ENCODE data around the gene PGPEP1.
A peak's percentile ranks its signal among the peaks of the same experiment; 100 is the strongest.
"Not testable (repeated sequence)": the region's sequence is repeated elsewhere in the genome, so short reads cannot be mapped to it uniquely, and the experiment has no call there.

The PGPEP1 gene

DNA sequence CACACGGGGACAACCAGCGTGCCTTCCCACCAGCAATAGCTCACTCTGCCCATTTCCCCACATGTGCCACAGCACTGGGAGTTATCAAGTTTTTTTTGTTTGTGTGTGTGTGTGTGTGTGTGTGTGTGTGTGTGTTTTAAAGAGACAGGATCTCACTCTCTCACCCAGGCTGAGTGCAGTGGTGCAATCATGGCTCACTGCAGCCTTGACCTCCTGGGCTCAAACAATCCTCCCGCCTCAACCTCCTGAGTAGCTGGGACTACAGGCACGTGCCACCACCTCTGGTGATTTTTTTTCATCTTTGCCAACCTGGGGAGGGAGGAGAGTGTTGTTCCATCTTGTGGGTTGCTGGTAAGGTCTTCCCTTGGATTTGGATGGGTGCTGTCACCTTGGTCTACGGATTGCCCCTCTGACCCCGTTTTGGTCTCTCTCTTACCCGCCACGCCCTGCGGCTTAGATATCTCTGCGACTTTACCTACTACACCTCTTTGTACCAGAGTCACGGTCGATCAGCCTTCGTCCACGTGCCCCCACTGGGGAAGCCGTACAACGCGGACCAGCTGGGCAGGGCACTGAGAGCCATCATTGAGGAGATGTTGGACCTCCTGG lies 22.6 kb downstream of the PGPEP1 start:
- Histone ChIP-seq H3K27me3 (ENCODE audit: insufficient read depth, low read length) (no peaks in the 10 kb centered on the region), H2BK120ac (ENCODE audit: insufficient read depth, low read length, poor library complexity) (peak overlapping the region; percentile 71), H2AFZ (ENCODE audit: insufficient read depth, low read length, poor library complexity) (no peak overlapping the region), H2BK12ac (ENCODE audit: low read length) (peak overlapping the region; percentile 52), H3K18ac (ENCODE audit: low read length) (peak overlapping the region; percentile 2), H4K8ac (ENCODE audit: low read depth, low read length) (no peak overlapping the region), H3K9me3 (ENCODE audit: insufficient read depth, low read depth, low read length) (peaks cover 1% of the 10 kb centered on the region), H3K79me1 (ENCODE audit: low read length) (peaks cover 30% of the 10 kb centered on the region), H2BK5ac (ENCODE audit: low read depth, low read length, poor library complexity) (peak overlapping the region; percentile 23), H3K27ac (ENCODE audit: low read depth, low read length) (no peak overlapping the region), H3K79me2 (ENCODE audit: control insufficient read depth, insufficient read depth, low read length, poor library complexity) (peaks cover 3% of the 10 kb centered on the region), H3K9ac (ENCODE audit: low read length) (no peak overlapping the region), H3K4ac (ENCODE audit: low read depth, low read length) (no peak overlapping the region), H2AK5ac (ENCODE audit: low read length) (peak overlapping the region; percentile 2), H3K14ac (ENCODE audit: low read length) (peak overlapping the region; percentile 0), H4K12ac (ENCODE audit: low read depth, low read length) (no peak overlapping the region), H3K36me3 (ENCODE audit: control insufficient read depth in 1 of 2, insufficient read depth in 2 of 2, low read length in 2 of 2) (peaks cover 0 to 2% of the 10 kb centered on the region in 2 experiments), H3K4me2 (ENCODE audit: low read length) (no peak overlapping the region), H3K23ac (ENCODE audit: low read length) (no peak overlapping the region), H3K4me3 (ENCODE audit: low read depth, low read length) (no peak overlapping the region), H3K4me1 (ENCODE audit: control insufficient read depth in 1 of 2, insufficient read depth in 2 of 2, low read length in 2 of 2) (peaks cover 18 to 21% of the 10 kb centered on the region in 2 experiments), H4K91ac (ENCODE audit: low read depth, low read length) (peak overlapping the region; percentile 56)
- no CpG with 5 or more reads among the region's 17 CpGs for WGBS (ENCODE audit: extremely low coverage, insufficient coverage, insufficient read length)
- no peak for DNase-seq

DNA sequence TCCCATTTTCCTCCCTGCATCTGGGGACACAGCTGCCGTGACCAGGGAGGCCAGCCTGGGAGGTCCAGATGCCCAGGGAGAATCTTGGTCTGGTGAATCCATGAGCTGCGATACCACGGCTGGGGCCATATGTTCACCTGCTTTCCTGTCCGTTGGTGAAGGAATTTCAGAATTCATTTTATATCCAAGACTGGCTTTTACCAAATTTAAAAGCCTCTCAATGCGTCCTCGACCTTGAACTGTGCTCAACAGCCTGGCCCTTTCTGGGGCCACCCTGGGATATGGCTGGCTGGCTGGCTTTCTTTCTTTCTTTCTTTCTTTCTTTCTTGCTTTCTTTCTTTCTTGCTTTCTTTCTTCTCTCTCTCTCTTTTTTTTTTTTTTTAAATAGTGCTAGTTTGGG lies 23.4 kb downstream of the PGPEP1 start:
- peaks cover 0 to 2% of the 10 kb centered on the region in 2 experiments for H3K36me3 ChIP-seq (ENCODE audit: control insufficient read depth in 1 of 2, insufficient read depth in 2 of 2, low read length in 2 of 2)
- no peak overlapping the region for H3K4me2 ChIP-seq (ENCODE audit: low read length)
- H3K27me3 ChIP-seq (ENCODE audit: insufficient read depth, low read length), result no peaks in the 10 kb centered on the region
- H2BK5ac ChIP-seq (ENCODE audit: low read depth, low read length, poor library complexity), result peak overlapping the region; percentile 1
- peaks cover 22 to 25% of the 10 kb centered on the region in 2 experiments for H3K4me1 ChIP-seq (ENCODE audit: control insufficient read depth in 1 of 2, insufficient read depth in 2 of 2, low read length in 2 of 2)
- DNase-seq, result no peak
- peak overlapping the region; percentile 100 for H4K91ac ChIP-seq (ENCODE audit: low read depth, low read length)
- peak overlapping the region; percentile 52 for H2AK5ac ChIP-seq (ENCODE audit: low read length)
- peak overlapping the region; percentile 1 for H2BK120ac ChIP-seq (ENCODE audit: insufficient read depth, low read length, poor library complexity)
- no peak overlapping the region for H2AFZ ChIP-seq (ENCODE audit: insufficient read depth, low read length, poor library complexity)
- peak overlapping the region; percentile 20 for H2BK12ac ChIP-seq (ENCODE audit: low read length)
- H3K27ac ChIP-seq (ENCODE audit: low read depth, low read length), result peak overlapping the region; percentile 2
- H3K4ac ChIP-seq (ENCODE audit: low read depth, low read length), result peak overlapping the region; percentile 36
- no peak overlapping the region for H3K18ac ChIP-seq (ENCODE audit: low read length)
- no peak overlapping the region for H3K4me3 ChIP-seq (ENCODE audit: low read depth, low read length)
- H3K79me2 ChIP-seq (ENCODE audit: control insufficient read depth, insufficient read depth, low read length, poor library complexity), result peaks cover 3% of the 10 kb centered on the region
- no peak overlapping the region for H4K8ac ChIP-seq (ENCODE audit: low read depth, low read length)
- H4K12ac ChIP-seq (ENCODE audit: low read depth, low read length), result no peak overlapping the region
- no CpG with 5 or more reads among the region's 6 CpGs for WGBS (ENCODE audit: extremely low coverage, insufficient coverage, insufficient read length)
- H3K79me1 ChIP-seq (ENCODE audit: low read length), result peaks cover 34% of the 10 kb centered on the region
- no peak overlapping the region for H3K14ac ChIP-seq (ENCODE audit: low read length)
- no peak overlapping the region for H3K23ac ChIP-seq (ENCODE audit: low read length)
- no peak overlapping the region for H3K9ac ChIP-seq (ENCODE audit: low read length)
- peaks cover 1% of the 10 kb centered on the region for H3K9me3 ChIP-seq (ENCODE audit: insufficient read depth, low read depth, low read length)

DNA sequence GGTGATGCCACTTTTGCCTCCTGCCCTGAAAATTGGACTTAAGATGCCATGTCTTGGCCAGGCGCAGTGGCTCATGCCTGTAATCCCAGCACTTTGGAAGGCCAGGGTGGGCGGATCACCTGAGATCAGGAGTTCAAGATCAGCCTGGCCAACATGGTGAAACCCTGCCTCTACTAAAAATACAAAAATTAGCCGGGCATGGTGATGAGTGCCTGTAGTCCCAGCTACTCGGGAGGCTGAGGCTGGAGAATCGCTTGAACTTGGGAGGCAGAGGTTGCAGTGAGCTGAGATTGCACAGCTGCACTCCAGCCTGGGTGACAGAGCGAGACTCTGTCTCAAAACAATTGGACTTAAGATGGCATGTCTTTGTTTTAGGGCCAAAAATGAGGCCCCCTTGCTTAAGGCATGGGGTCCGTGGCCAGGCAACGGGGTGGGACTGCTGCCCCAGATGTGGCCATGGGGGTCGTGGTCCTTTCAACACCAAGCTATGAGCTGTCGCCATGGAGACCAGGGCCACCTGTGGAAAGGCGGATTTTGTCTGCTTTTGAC lies 24.0 kb downstream of the PGPEP1 start:
- WGBS (ENCODE audit: extremely low coverage, insufficient coverage, insufficient read length), result no CpG with 5 or more reads among the region's 11 CpGs
- not testable (repeated sequence) for H3K4me3 ChIP-seq (ENCODE audit: low read depth, low read length); H3K9ac ChIP-seq (ENCODE audit: low read length); H3K23ac ChIP-seq (ENCODE audit: low read length); H3K79me2 ChIP-seq (ENCODE audit: control insufficient read depth, insufficient read depth, low read length, poor library complexity); H3K9me3 ChIP-seq (ENCODE audit: insufficient read depth, low read depth, low read length); DNase-seq; H3K27me3 ChIP-seq (ENCODE audit: insufficient read depth, low read length); H3K36me3 ChIP-seq (ENCODE audit: control insufficient read depth in 1 of 2, insufficient read depth in 2 of 2, low read length in 2 of 2)
- peaks cover 39% of the 10 kb centered on the region for H3K79me1 ChIP-seq (ENCODE audit: low read length)
- H3K27ac ChIP-seq (ENCODE audit: low read depth, low read length), result peak overlapping the region; percentile 87
- peak overlapping the region; percentile 53 for H2AFZ ChIP-seq (ENCODE audit: insufficient read depth, low read length, poor library complexity)
- peaks cover 28 to 30% of the 10 kb centered on the region in 2 experiments for H3K4me1 ChIP-seq (ENCODE audit: control insufficient read depth in 1 of 2, insufficient read depth in 2 of 2, low read length in 2 of 2)
- H3K4me2 ChIP-seq (ENCODE audit: low read length), result peak overlapping the region; percentile 20
- H2BK12ac ChIP-seq (ENCODE audit: low read length), result peak overlapping the region; percentile 81
- peak overlapping the region; percentile 22 for H4K12ac ChIP-seq (ENCODE audit: low read depth, low read length)
- H3K14ac ChIP-seq (ENCODE audit: low read length), result peak overlapping the region; percentile 90
- peak overlapping the region; percentile 92 for H4K8ac ChIP-seq (ENCODE audit: low read depth, low read length)
- peak overlapping the region; percentile 98 for H2AK5ac ChIP-seq (ENCODE audit: low read length)
- H3K4ac ChIP-seq (ENCODE audit: low read depth, low read length), result peak overlapping the region; percentile 87
- H2BK120ac ChIP-seq (ENCODE audit: insufficient read depth, low read length, poor library complexity), result peak overlapping the region; percentile 97
- H3K18ac ChIP-seq (ENCODE audit: low read length), result peak overlapping the region; percentile 60
- peak overlapping the region; percentile 100 for H4K91ac ChIP-seq (ENCODE audit: low read depth, low read length)
- H2BK5ac ChIP-seq (ENCODE audit: low read depth, low read length, poor library complexity), result peak overlapping the region; percentile 99

DNA sequence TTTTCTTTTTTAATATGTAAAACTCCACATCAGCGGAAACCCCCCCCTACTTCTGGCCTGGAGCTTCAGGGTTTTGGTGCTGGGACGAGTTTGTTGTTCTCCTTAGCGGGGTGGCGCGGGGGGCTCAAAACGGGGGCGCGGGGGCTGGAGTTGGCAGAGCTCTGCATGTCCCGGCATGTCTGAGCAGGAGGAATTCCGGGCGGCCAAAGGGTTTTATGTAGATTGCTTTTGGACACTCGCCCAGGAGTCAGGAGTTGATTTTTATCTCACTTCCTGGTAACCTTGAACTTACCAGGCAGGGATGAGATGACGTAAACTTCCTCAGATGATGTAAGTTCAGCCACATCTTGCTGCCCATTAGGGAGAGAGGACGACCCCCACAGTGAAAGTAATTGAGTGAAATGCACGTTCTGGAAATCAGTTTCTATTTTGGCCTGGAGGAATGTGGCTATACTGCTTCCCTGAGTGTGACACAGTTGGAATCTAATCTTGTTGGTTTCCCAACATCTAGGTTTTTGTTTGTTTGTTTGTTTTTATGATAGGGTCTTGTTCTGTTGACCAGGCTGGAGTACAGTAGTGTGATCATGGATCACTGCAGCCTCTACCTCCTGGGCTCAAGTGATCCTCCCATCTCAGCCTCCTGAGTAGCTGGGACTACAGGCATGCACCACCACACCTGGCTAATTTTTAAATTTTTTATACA lies 24.6 kb downstream of the PGPEP1 start:
- H3K4me3 ChIP-seq (ENCODE audit: low read depth, low read length), result no peak overlapping the region
- H3K79me2 ChIP-seq (ENCODE audit: control insufficient read depth, insufficient read depth, low read length, poor library complexity), result peaks cover 5% of the 10 kb centered on the region
- H3K27me3 ChIP-seq (ENCODE audit: insufficient read depth, low read length), result no peaks in the 10 kb centered on the region
- H3K4me2 ChIP-seq (ENCODE audit: low read length), result peak overlapping the region; percentile 20
- H3K4ac ChIP-seq (ENCODE audit: low read depth, low read length), result peak overlapping the region; percentile 87
- peak overlapping the region; percentile 87 for H3K27ac ChIP-seq (ENCODE audit: low read depth, low read length)
- H3K79me1 ChIP-seq (ENCODE audit: low read length), result peaks cover 45% of the 10 kb centered on the region
- H4K12ac ChIP-seq (ENCODE audit: low read depth, low read length), result peak overlapping the region; percentile 22
- DNase-seq, result peak; percentile 90 to 98
- H3K36me3 ChIP-seq (ENCODE audit: control insufficient read depth in 1 of 2, insufficient read depth in 2 of 2, low read length in 2 of 2), result peaks cover 0 to 2% of the 10 kb centered on the region in 2 experiments
- peak overlapping the region; percentile 97 for H2BK120ac ChIP-seq (ENCODE audit: insufficient read depth, low read length, poor library complexity)
- H3K9ac ChIP-seq (ENCODE audit: low read length), result no peak overlapping the region
- peak overlapping the region; percentile 92 for H4K8ac ChIP-seq (ENCODE audit: low read depth, low read length)
- peak overlapping the region; percentile 53 for H2AFZ ChIP-seq (ENCODE audit: insufficient read depth, low read length, poor library complexity)
- peak overlapping the region; percentile 81 for H2BK12ac ChIP-seq (ENCODE audit: low read length)
- peaks cover 1% of the 10 kb centered on the region for H3K9me3 ChIP-seq (ENCODE audit: insufficient read depth, low read depth, low read length)
- peak overlapping the region; percentile 90 for H3K14ac ChIP-seq (ENCODE audit: low read length)
- no peak overlapping the region for H3K23ac ChIP-seq (ENCODE audit: low read length)
- WGBS (ENCODE audit: extremely low coverage, insufficient coverage, insufficient read length), result no CpG with 5 or more reads among the region's 15 CpGs
- peak overlapping the region; percentile 98 for H2AK5ac ChIP-seq (ENCODE audit: low read length)
- peak overlapping the region; percentile 60 for H3K18ac ChIP-seq (ENCODE audit: low read length)
- peak overlapping the region; percentile 100 for H4K91ac ChIP-seq (ENCODE audit: low read depth, low read length)
- peaks cover 33 to 34% of the 10 kb centered on the region in 2 experiments for H3K4me1 ChIP-seq (ENCODE audit: control insufficient read depth in 1 of 2, insufficient read depth in 2 of 2, low read length in 2 of 2)
- H2BK5ac ChIP-seq (ENCODE audit: low read depth, low read length, poor library complexity), result peak overlapping the region; percentile 99
